ENCODE measurements around the gene MRGPRX4.
"Not testable (repeated sequence)": the region's sequence is repeated elsewhere in the genome, so short reads cannot be mapped to it uniquely, and the experiment has no call there.

Gene MRGPRX4

DNA sequence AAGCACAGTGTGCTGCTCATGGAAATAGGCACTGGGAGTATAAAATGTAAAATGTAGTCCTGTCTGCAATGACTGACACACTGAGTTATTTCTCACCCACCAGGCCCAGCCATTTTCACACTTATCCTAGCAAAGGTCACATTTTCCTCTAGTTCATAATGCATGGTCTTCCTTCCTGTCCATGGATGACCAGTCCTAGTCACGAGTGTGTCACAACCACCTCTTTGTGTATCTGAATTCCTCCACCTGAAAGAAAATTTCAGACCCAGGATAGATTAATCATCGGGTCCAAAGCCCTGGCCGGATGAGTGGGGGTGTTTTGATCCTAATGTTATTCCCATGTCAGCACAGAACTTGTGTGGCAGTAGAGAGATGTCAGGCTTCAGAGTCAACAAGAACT lies at the start of gene MRGPRX4:
MRGPRX4 (plus strand) TSS at position 172 of the 400 bp plus-strand sequence. CDS start 420 bp downstream, outside the sequence.
- no peak for DNase-seq

DNA sequence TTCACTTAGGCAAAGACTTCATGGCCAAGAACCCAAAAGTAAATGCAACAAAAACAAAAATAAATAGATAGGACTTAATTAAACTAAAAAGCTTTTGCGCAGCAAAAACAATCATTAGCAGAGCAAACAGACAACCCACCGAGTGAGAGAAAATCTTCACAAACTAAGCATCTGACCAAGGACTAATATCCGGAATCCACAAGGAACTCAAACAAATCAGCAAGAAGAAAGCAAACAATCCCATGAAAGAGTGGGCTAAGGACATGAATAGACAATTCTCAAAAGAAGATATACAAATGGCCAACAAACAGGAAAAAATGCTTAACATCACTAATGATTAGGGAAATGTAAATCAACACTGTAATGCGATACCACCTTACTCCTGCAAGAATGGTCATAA lies 41.5 kb upstream of the MRGPRX4 start:
- DNase-seq, result not testable (repeated sequence)

DNA sequence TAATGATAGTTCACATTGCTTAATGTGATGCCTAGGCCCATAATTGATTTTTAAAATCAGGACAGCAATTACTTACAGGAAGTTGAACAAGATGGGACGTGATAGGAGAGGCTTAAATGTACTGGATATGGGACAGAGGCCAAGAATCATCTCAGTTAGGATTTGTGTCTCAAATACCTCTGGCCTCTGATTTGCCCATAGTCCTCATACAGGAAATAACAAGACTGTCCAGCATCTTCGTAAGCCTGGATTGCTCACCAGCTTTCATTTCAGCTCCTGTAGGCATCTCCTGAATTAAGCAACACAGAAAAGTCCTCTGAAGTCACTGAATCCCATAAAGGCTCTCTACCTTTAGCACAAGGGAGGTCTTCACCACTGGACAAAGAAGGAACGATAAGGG lies 40.3 kb upstream of the MRGPRX4 start, which contains the start of gene MRGPRX3:
MRGPRX3 (plus strand) TSS at position 231 of the 400 bp plus-strand sequence. CDS start 4,632 bp downstream, outside the sequence.
- no peak for DNase-seq

DNA sequence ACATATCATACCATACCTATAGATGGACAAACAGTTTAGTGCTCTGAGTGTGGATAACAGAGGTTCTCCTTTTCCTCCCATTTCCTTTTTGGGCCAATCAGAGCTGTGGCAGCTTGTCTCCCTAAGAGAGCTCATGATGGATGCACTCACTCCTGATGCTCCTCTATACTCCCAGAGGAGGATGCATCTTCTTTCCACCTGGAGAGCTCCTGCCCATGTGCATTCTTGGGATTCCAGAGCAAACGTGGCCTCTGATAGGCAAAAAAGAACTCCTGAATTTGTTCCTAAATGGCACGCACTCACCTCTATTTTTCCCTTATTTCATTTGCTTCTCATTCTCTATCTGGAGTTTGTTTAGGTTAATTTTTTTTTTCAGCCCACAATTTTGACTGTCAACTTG lies 37.3 kb upstream of the MRGPRX4 start:
- no peak for DNase-seq

DNA sequence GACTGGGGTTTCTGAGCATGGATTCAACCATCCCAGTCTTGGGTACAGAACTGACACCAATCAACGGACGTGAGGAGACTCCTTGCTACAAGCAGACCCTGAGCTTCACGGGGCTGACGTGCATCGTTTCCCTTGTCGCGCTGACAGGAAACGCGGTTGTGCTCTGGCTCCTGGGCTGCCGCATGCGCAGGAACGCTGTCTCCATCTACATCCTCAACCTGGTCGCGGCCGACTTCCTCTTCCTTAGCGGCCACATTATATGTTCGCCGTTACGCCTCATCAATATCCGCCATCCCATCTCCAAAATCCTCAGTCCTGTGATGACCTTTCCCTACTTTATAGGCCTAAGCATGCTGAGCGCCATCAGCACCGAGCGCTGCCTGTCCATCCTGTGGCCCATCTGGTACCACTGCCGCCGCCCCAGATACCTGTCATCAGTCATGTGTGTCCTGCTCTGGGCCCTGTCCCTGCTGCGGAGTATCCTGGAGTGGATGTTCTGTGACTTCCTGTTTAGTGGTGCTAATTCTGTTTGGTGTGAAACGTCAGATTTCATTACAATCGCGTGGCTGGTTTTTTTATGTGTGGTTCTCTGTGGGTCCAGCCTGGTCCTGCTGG lies 35.3 kb upstream of the MRGPRX4 start:
- no peak for DNase-seq

DNA sequence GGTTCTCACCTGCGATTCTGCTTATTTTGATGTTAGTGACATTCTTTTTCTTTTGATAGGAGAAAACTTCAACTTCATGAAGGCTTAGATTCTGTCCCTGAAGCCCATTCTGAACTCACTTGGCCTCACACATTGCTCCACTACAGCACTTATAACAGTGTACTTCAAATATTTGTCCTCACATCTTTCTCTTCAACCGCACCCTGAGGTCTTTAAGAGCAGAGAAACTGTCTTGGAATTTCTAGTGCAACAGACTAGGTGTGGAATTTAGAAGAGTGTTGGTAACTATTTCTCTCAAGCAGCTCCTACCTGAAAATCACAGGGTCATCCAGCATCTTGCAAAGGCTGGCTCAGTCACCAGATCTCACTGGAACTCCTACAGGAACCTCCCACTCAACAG lies 32.5 kb upstream of the MRGPRX4 start:
- no peak for DNase-seq

DNA sequence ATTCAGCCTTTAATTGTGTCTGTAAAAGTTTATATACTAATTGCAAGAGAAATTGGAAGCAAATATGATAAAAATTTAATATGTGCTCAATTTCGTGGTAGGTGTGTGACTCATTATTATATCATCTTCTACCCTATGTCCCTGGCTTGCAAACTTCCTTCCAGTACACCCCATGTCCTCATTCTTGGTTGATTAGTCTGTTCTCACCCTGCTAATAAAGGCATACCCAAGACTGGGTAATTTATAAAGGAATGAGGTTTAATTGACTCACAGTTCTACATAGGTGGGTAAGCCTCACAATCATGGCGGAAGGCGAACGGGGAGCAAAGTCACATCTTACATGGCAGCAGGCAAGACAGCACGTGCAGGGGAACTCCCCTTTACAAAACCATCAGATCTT lies 28.4 kb upstream of the MRGPRX4 start:
- DNase-seq, result no peak

DNA sequence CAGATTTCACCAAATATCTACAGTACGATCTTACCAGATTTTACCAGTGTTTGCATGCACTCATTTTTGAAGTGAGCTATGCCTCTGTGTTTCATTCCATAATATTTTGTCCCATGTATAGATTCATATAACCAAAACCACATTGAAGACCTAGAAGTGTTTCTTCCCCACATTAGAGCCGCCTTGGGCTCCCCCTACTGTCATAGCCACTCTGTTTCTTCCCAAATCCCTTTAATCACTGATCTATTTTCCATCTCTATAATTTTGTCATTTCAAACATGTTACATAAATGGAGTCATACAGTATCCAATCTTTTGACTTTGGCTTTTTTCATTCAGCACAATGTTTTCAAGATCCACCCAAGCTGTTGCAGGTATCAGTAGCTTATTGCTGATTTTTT lies 27.6 kb upstream of the MRGPRX4 start:
- DNase-seq, result no peak

DNA sequence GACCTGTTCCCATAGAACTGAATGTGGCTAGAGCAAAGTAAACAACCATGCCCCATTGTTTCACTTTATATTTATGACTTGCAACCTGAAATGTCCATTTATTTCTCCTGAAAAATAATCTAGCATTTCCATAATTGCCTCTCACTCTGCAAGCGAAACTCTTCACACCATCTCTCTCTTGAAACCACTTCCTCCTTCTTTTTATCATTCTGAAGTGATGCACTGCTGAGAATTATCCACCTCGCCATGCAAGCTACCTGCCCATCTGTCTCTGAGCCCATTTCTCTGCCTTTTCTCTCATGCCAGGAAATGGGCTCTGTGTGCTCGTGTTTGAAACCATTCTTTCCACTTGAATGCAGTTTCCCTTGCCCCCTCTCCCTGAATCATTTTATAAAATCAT lies 26.8 kb upstream of the MRGPRX4 start:
- no peak for DNase-seq

DNA sequence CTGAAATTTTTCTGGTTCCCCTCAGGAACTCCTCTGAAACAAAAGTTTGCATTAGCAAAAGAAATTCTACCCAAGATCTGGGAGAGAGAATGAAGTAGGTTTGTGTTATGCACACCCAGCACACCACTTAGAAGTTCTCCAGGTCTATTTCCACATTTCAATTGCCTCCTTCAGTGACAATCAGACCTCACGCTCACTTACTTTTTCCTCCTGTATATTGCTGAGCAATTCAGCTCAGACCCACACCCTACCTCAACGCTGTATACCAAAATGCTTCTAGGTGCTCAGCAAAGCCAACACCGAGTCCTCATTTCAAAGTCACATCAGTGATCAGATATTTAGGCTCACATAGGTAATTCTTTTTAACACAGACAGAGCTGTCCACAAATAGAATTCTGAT lies 21.1 kb upstream of the MRGPRX4 start:
- DNase-seq, result no peak

DNA sequence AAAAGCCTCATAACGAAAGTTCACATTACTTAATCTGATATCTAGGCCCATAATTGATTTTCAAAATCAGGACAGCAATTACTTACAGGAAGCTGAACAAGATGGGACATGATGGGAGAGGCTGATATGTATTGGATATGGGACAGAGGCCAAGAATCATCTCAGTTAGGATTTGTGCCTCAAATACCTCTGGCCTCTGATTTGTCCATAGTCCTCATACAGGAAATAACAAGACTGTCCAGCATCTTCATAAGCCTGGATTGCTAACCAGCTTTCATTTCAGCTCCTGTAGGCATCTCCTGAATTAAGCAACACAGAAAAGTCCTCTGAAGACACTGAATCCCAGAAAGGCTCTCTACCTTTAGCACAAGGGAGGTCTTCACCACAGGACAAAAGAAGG lies 4.3 kb upstream of the MRGPRX4 start:
- no peak for DNase-seq

DNA sequence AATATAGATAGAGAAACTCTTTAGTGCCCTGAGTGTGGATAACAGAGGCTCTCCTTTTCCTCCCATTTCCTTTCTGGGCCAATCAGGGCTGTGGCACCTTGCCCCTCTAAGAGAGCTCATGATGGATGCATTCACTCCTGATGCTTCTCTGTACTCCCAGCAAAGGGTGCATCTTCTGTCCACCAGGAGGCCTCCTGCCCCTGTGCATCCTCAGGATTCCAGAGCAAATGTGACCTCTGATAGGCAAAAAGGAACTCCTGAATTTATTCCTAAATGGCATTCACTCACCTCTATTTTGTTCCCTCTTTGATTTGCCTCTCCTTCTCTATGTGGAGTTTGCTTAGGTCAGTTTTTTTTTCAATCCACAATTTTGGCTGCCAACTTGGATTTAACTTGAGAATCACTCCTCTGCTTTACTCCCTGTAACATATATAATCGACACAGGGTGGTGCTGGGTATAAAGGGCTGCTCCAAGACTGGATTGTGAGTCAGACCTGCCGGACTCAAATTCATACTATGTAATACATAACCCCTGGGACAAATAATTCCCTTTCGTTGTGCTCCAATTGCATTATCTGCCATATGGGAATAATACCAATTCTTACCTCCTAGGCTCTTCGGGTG lies 1.1 kb upstream of the MRGPRX4 start:
- DNase-seq, result no peak

DNA sequence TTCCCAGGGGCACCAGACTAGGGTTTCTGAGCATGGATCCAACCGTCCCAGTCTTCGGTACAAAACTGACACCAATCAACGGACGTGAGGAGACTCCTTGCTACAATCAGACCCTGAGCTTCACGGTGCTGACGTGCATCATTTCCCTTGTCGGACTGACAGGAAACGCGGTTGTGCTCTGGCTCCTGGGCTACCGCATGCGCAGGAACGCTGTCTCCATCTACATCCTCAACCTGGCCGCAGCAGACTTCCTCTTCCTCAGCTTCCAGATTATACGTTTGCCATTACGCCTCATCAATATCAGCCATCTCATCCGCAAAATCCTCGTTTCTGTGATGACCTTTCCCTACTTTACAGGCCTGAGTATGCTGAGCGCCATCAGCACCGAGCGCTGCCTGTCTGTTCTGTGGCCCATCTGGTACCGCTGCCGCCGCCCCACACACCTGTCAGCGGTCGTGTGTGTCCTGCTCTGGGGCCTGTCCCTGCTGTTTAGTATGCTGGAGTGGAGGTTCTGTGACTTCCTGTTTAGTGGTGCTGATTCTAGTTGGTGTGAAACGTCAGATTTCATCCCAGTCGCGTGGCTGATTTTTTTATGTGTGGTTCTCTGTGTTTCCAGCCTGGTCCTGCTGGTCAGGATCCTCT lies 709 bp downstream of the MRGPRX4 start:
- DNase-seq, result no peak

DNA sequence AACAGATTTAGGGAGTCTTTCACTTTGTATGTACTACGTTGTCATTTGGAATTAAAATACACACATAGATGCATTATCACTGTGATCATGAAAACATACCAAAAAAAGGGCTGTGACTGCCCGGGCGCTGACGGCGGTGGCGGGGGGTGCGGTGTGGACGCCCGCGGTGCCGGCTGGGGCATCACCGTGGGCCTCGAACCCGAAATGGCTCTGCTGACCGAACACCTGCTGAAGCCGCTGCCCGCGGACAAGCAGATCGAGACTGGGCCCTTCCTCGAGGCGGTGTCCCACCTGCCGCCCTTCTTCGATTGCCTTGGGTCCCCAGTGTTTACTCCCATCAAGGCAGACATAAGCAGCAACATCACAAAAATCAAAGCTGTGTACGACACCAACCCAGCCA lies 16.2 kb downstream of the MRGPRX4 start:
- no peak for DNase-seq

DNA sequence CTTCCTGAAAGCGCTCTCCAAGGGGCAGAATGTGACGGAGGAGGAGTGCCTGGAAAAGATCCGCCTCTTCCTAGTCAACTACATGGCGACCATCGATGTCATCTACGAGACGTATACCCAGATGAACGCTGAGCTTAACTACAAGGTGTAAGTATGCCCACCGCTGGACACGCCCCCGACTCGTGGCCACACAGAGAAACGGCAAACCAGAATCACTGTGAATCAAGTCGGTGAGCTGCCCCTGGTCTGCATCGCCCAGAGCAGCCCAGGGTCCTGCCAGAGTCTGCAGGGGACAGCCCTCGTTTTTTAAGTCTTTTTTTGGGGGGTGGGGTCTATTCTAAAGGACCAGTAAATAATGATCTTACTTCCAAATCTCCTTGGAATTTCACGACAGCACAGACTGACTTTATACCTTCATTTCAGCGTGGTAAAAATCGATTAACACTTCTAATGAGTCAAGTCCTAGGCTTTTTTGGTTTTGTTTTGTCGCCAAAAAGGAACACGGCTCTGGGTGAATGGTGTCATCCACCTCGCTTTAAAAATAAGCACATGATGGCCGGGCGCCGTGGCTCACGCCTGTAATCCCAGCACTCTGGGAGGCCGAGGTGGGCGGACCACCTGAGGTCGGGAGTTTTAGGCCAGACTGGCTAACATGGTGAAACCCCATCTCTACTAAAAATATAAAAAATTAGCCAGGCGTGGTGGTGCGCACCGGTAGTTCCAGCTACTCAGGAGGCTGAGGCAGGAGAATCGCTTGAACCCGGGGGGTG lies 17.0 kb downstream of the MRGPRX4 start:
- DNase-seq, result not testable (repeated sequence)

DNA sequence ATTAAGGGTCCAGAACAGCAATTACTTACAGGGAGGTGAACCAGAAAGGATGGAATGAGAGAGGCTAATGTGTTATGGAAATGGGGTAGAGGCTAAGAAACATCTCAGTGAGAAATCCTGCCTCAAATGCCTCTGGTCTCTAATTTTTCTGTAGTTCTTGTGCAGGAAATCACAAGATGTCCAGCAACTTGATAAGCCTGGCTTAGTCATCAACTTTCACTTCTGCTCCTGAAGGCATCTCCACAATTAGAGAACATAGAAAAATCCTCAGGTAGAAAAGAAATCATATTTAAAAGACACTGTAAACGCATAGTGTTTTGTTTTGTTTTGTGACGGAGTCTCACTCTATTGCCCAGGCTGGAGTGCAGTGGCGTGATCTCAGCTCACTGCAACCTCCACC lies 18.7 kb downstream of the MRGPRX4 start:
- DNase-seq, result no peak

DNA sequence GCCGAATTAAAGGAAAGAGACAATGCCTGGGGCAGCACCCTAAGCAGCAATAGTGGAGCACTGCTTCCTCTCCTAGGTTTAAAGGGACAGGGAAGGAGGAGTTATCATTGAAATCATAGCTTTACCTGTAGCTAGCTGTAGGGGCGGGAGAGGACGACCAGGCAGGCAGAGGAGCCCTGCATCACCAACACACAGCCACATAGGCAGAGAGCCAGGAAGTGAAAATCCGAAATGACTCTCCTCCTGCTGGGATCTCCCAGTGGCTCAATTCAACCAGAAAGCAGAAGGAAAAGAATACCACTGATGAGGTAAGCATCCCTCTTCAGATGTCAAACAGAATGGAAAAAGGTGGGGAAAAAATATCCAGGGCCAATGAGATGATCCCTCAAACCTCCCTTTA lies 20.4 kb downstream of the MRGPRX4 start:
- DNase-seq, result no peak

DNA sequence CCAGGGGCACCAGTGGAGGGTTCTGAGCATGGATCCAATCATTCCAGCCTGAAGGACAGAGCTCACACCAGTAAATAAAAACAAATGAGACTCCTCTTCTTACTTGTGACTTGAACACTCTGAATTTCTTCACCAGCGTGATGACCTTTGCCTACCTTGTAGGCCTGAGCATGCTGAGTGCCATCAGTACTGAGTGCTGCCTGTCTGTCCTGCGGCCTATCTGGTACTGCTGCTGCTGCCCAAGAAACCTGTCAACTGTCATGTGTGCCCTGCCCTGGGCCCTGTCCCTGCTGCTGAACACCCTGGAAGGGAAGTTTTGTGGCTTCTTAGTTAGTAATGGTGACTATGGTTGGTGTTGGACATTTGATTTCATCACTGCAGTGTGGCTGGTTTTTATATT lies 23.9 kb downstream of the MRGPRX4 start:
- DNase-seq, result no peak

DNA sequence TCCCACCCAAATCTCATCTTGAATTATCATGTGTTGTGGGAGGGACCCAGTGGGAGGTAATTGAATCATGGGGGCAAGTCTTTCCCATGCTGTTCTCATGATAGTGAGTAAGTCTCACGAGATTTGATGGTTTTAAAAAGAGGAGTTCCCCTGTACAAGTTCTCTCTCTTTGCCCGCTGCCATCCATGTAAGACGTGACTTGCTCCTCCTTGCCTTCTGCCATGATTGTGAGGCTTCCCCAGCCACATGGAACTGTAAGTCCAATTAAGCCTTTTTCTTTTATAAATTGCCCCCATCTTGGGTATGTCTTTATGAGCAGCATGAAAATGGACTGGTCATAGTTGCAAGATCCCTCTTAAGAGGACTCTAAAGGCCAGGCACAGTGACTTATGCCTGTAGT lies 25.1 kb downstream of the MRGPRX4 start:
- DNase-seq, result not testable (repeated sequence)

DNA sequence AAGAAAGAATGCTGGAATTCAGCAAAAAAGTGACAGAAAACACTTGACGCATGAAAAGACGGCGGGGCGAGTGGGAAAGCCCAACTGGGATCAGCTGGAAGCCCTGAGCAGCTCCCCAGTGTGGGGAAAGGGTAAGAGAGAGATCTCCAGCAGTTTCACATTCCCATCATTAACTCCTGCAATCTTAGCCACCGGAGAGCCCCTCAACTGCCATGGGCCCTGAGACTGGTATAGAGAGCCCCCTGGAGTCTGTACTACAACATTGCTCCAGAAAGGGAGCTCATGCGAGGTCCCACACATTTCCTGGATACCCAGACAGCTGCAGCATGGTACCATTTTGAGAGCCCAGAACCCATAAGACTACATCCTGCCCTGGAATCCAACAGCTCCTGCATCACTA lies 31.1 kb downstream of the MRGPRX4 start:
- DNase-seq, result no peak

DNA sequence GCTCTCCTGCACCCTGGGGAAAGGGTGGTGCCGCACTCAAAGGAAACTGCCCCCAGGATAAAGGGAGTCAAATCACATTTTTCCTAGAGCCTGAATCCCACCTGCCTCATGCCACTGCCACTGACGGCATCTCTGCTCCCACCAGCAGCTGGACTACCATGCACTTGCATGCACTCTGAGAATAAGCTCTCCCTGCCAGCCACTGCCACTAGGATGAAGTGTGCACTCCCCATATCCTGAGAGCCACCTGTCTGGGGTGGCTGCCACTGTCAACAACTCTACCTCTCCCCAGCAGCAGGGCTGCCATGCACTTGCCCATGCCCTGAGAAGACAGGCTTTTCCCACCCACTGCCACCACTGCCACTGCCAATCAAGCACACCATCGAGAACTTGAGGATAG lies 31.6 kb downstream of the MRGPRX4 start:
- no peak for DNase-seq

DNA sequence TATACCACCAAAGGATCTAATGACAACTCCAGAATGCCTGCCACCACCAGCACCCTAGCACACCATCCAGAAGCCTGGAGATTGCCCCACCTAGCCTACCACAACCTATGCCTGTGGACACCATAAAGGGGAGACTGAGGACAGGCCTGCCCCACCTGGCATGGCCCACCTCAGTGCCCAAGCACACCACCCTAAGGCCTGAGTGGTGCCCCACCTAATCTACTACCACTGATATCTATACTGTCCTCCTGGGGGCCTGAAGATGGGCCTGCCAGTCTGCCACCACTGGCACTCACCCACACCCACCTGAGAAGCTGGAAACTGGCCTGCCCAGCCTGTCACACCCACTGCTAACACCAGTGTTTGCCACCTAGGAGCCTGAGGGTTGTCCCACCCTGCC lies 32.1 kb downstream of the MRGPRX4 start:
- no peak for DNase-seq

DNA sequence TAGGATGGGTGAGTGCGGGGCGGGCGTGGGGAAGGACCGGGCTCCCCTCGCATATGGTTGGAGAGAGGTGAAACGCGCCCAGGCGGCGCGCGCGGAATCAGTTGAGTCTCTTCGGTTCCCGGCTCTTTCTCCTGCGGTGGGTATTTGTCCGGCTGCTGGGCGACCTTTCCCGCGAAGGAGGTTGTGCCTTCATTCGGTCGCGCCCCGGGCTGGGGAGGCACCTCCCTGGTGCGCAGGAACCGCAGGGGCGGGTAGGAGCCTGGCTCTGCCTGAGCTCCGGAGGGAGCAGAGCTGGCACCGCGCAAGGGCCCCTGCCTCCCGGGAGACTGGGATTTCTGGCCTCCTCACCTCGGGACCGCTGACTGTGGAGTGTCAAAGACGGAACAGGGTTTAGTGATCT lies 36.4 kb downstream of the MRGPRX4 start:
- DNase-seq, result no peak

Data from CD4-positive, alpha-beta T cell treated with Interferon gamma for 1 hour (primary cell).